ENCODE results near the gene HIVEP1. TPM values are rescaled to one million over a fixed set of nuclear protein-coding genes. Genes with fewer than 3 reads are reported as not detected.

The HIVEP1 gene
- total and polyA plus RNA-seq, 2 of the 8 experiments (the other 6 are each of a cell fraction or from before 2014, with no cell fraction given): 22.6 to 23.1 TPM

- Histone ChIP-seq H2AFZ (ENCODE audit: low read length) (no peak overlapping the region), H2BK12ac (ENCODE audit: low read depth, low read length) (no peak overlapping the region), H3K4me3 (ENCODE audit: extremely low read depth in 1 of 4, insufficient read depth in 2 of 4, low read depth in 3 of 4, low read length in 4 of 4) (no peak overlapping the region), H2BK120ac (replicated peaks; ENCODE audit: low read depth, low read length) (no peak overlapping the region), H3K4me1 (replicated peaks in 1 of 4; ENCODE audit: control insufficient read depth in 3 of 4, insufficient read depth in 4 of 4, low read length in 3 of 4) (peaks cover 0 to 8% (median 0%) of the 10 kb centered on the region in 4 experiments; a peak in 1 of 7 replicates), H3K27ac (ENCODE audit: low read depth, low read length) (0 out of 2 replicates have a peak overlapping the region, but pooled peaks have one; percentile 19), H2BK20ac (ENCODE audit: low read length) (no peak overlapping the region), H2BK5ac (ENCODE audit: low read depth, low read length) (no peak overlapping the region), H3K4me2 (ENCODE audit: insufficient read depth in 1 of 2, low read depth in 2 of 2, low read length in 2 of 2) (no peak overlapping the region), H3K14ac (ENCODE audit: insufficient read length) (no peak overlapping the region), H2AK5ac (ENCODE audit: low read depth, low read length) (no peak overlapping the region), H3K36me3 (ENCODE audit: control insufficient read depth in 2 of 4, insufficient read depth in 4 of 4, low read length in 3 of 4) (no peaks in the 10 kb centered on the region), H3K79me1 (ENCODE audit: low read depth, low read length) (no peaks in the 10 kb centered on the region), H3K56ac (replicated peaks; ENCODE audit: insufficient read length, low read depth, low read length) (no peak overlapping the region), H2BK15ac (ENCODE audit: low read length) (no peak overlapping the region), H3K4ac (replicated peaks; ENCODE audit: insufficient read length, low read depth, low read length) (no peak overlapping the region), H4K91ac (replicated peaks; ENCODE audit: insufficient read length, low read length) (no peak overlapping the region), H3K18ac (ENCODE audit: extremely low read depth, low read length) (no peak overlapping the region), H3K23ac (ENCODE audit: insufficient read length) (no peak overlapping the region), H4K5ac (ENCODE audit: insufficient read length, low read depth, low read length) (no peak overlapping the region), H3K9ac (replicated peaks in 1 of 4; ENCODE audit: extremely low read depth in 1 of 4, low read depth in 3 of 4, low read length in 3 of 4) (no peak overlapping the region; a peak in 1 of 7 replicates), H3K27me3 (replicated peaks in 1 of 4; ENCODE audit: control insufficient read depth in 3 of 4, extremely low read depth in 1 of 4, insufficient read depth in 3 of 4, low read length in 3 of 4) (no peaks in the 10 kb centered on the region), H4K20me1 (replicated peaks in 1 of 2; ENCODE audit: control insufficient read depth in 1 of 2, insufficient read depth in 2 of 2, low read length in 2 of 2) (no peaks in the 10 kb centered on the region), H3K79me2 (ENCODE audit: control insufficient read depth in 1 of 2, insufficient read depth in 2 of 2, low read length in 2 of 2) (no peaks in the 10 kb centered on the region), H4K8ac (ENCODE audit: extremely low read depth, insufficient read depth, low read length) (no peak overlapping the region), H3K23me2 (ENCODE audit: low read depth, low read length) (no peaks in the 10 kb centered on the region), H3K9me3 (ENCODE audit: insufficient read depth in 2 of 2, low read depth in 1 of 2, low read length in 1 of 2) (no peaks in the 10 kb centered on the region)
- FAIRE-seq (no peak), DNase-seq (ENCODE audit: low read depth in 1 of 2, low spot score in 2 of 2) (peak in 1 of 2 experiments; percentile 15)
- TF ChIP-seq SRF (IDR thresholded peaks at IDR 0.05; ENCODE audit: low read depth, low read length) (peak; percentile 96), SP2 (IDR thresholded peaks at IDR 0.05; ENCODE audit: low read length) (no peak), PHF8 (conservative IDR thresholded peaks at IDR 0.05; ENCODE audit: low read depth, low read length) (no peak), CEBPB (IDR thresholded peaks at IDR 0.05; ENCODE audit: low read depth, low read length) (no peak), EP300 (IDR thresholded peaks at IDR 0.05; ENCODE audit: borderline replicate concordance in 1 of 2, low read depth in 2 of 2, low read length in 2 of 2) (no peak; a peak in 1 of 3 replicates), KDM4A (IDR thresholded peaks at IDR 0.05; ENCODE audit: low read depth, low read length, severe bottlenecking) (no peak), TAF7 (optimal IDR thresholded peaks at IDR 0.05; ENCODE audit: borderline replicate concordance, low read depth, low read length) (no peak), RXRA (IDR thresholded peaks at IDR 0.05; ENCODE audit: insufficient read depth, low read depth, low read length) (no peak), TEAD4 (IDR thresholded peaks at IDR 0.05; ENCODE audit: low read depth, low read length) (peak; percentile 80)
- 75% methylated on average over 6 of the region's 6 CpGs; no CpG with 5 or more reads in 1 of the 2 experiments for WGBS, 2 experiments (ENCODE audit: extremely low coverage in 1 of 2, insufficient coverage in 1 of 2, insufficient read length in 1 of 2, insufficient replicate concordance in 2 of 2, low coverage in 1 of 2, low lambda C conversion rate in 2 of 2, missing lambda C conversion rate in 1 of 2)
- ChIA-PET POLR2A (ENCODE audit: partially characterized antibody) (interaction anchor here (0.6 kb wide), 2 partner anchors 284 to 1544 kb away, joined by 3 to 4 read pairs; no protein-coding TSS in a partner anchor), CTCF (ENCODE audit: partially characterized antibody) (interaction anchor here (1.0 kb wide), 1 partner anchor 11 kb away, joined by 4 read pairs; no protein-coding TSS in a partner anchor)
Measured at GRCh38 chr6:12203001-12203400, 190.9 kb downstream of the HIVEP1 start.
